ENCODE measurements around the gene PITPNM1.

GRCh38 chr11:67551127-67551526 lies 46.0 kb upstream of the PITPNM1 start:
- TF ChIP-seq CTCF (IDR thresholded peaks at IDR 0.05) (no peak), POLR2A (IDR thresholded peaks at IDR 0.05) (no peak)

Data from body of pancreas (tissue), 4 donors.